ENCODE data around the gene INTS4.

DNA sequence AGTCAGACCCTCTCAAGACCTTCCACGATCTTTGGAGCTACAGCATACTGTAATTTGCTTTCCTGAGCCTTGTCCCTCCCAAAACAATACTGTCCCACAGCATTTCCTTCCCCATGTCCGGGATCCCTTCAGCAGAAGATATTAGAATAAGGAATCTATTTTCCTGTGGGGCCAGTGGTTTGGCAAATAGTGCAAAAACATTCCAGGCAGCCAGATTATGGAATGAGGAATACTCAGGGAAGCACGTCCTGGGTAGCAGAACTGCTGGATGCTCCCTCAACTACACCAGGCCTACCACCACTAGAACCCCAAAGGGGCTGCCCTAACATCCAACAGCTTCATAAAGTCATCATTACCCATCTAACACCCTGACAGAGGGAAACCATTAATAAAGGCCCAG, 112.1 kb downstream of the INTS4 start:
- TF ChIP-seq EZH2phosphoT487 (IDR thresholded peaks at IDR 0.05; ENCODE audit: borderline replicate concordance, low read depth, low read length), result no peak
- TF ChIP-seq, protein P1, sequence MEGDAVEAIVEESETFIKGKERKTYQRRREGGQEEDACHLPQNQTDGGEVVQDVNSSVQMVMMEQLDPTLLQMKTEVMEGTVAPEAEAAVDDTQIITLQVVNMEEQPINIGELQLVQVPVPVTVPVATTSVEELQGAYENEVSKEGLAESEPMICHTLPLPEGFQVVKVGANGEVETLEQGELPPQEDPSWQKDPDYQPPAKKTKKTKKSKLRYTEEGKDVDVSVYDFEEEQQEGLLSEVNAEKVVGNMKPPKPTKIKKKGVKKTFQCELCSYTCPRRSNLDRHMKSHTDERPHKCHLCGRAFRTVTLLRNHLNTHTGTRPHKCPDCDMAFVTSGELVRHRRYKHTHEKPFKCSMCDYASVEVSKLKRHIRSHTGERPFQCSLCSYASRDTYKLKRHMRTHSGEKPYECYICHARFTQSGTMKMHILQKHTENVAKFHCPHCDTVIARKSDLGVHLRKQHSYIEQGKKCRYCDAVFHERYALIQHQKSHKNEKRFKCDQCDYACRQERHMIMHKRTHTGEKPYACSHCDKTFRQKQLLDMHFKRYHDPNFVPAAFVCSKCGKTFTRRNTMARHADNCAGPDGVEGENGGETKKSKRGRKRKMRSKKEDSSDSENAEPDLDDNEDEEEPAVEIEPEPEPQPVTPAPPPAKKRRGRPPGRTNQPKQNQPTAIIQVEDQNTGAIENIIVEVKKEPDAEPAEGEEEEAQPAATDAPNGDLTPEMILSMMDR (conservative IDR thresholded peaks at IDR 0.05; ENCODE audit: low read length), result no peak
